GM12864 (cell line): ENCODE measurements around the gene TRIM15.

Experiments used
- DNase-seq: peaks from one replicate; pipeline ENCODE4 v3.0.0-alpha.2; 2011; ENCODE audit warnings: low read depth
- H3K4me3 ChIP-seq: 2 replicates; pipeline ENCODE4 v1.5.1; 2011; ENCODE audit warnings: mild to moderate bottlenecking, low read depth, low read length, control low read depth
- TF ChIP-seq, protein P1 (sequence below): IDR thresholded peaks from 2 replicates; pipeline ENCODE4 v1.5.1; 2011; ENCODE audit warnings: low read depth, mild to moderate bottlenecking, moderate library complexity, low read length, control low read depth, inconsistent platforms; ENCODE audit errors: missing control alignments

The TRIM15 gene

DNA sequence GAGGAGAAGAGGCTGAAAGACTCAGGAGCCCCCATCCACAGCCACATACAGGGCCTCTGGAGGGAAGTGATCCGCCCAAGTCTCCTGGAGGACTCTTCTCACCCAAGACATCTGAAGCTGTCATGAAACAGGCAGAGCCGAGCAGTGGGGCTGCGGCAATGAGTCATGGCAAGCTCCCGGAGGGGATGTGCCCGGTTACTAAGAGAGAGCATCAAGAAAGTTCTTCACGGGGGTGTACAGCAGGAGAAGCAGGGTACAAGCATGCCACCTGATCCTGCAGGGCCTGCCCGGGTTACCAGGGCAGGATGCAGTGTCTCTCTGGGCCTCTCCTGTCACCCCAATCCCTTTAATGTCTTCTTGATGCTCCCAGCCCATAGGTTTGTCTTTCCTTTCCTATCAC, 28.7 kb downstream of the TRIM15 start:
- no peak for DNase-seq
- TF ChIP-seq, protein P1, sequence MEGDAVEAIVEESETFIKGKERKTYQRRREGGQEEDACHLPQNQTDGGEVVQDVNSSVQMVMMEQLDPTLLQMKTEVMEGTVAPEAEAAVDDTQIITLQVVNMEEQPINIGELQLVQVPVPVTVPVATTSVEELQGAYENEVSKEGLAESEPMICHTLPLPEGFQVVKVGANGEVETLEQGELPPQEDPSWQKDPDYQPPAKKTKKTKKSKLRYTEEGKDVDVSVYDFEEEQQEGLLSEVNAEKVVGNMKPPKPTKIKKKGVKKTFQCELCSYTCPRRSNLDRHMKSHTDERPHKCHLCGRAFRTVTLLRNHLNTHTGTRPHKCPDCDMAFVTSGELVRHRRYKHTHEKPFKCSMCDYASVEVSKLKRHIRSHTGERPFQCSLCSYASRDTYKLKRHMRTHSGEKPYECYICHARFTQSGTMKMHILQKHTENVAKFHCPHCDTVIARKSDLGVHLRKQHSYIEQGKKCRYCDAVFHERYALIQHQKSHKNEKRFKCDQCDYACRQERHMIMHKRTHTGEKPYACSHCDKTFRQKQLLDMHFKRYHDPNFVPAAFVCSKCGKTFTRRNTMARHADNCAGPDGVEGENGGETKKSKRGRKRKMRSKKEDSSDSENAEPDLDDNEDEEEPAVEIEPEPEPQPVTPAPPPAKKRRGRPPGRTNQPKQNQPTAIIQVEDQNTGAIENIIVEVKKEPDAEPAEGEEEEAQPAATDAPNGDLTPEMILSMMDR: no peak
- H3K4me3 ChIP-seq: no peak overlapping the region

- H3K4me3 ChIP-seq: no peak overlapping the region
- DNase-seq: no peak
- TF ChIP-seq, protein P1: no peak
Measured at GRCh38 chr6:30194797-30195690, 31.7 kb downstream of the TRIM15 start.

DNA sequence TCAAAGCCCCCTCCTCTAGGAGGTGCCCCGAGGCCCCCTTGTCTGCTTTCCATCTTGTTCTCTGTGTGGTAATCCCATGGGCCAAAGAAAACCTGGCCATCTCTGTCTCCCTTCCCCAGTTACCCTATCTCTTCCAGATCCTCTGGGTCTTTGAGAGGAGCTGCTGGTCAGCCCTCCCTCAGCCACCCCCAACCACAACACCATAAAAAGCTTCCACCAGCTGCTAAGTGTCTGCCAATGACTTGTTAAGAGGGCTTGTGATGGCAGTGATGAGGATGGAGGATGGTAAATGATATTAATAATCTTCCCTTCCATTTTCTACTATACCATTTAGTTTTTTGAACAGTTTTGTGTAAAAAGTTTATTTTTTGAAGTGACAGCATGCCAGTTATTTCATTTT, 32.6 kb downstream of the TRIM15 start:
- TF ChIP-seq, protein P1: no peak

DNA sequence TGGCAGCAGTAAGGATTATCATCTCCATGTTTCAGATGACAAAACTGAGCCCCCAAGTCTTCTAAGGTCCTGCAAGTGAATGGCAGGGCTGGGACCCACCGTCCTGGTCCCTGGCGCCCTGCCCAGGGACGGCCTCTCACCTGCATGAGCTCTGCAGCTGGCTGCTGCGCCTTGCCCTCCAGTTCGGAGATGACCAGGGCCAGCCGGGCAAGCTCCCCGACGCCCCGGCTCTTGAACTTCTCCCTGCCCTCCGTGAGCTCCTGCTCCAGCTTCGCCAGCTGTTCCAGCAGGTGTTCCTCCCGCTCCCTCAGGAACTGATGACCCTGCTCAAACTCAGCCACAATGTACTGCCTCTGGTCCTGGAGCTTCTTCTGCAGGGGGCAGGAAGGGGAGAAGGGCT, 33.0 kb downstream of the TRIM15 start:
- TF ChIP-seq, protein P1: no peak
- no peak for DNase-seq
- H3K4me3 ChIP-seq: no peak overlapping the region

More for the DNA sequence above, 32.6 kb downstream of the TRIM15 start:
- DNase-seq: no peak
- no peak overlapping the region for H3K4me3 ChIP-seq

GRCh38 chr6:30198166-30199084, 35.1 kb downstream of the TRIM15 start:
- no peak overlapping the region for H3K4me3 ChIP-seq
- TF ChIP-seq, protein P1: no peak
- no peak for DNase-seq

GRCh38 chr6:30200551-30201281, 37.4 kb downstream of the TRIM15 start:
- H3K4me3 ChIP-seq: no peak overlapping the region
- TF ChIP-seq, protein P1: no peak
- DNase-seq: peak; percentile 46
